ENCODE data around the gene SBNO2.
A peak's percentile ranks its signal among the peaks of the same experiment; 100 is the strongest.

SBNO2 gene

GRCh38 chr19:1219786-1220476 is 45.9 kb upstream of the SBNO2 start:
- no peak overlapping the region for H3K4me3 ChIP-seq (ENCODE audit: low read length)
- DNase-seq (ENCODE audit: low read depth) = no peak
- TF ChIP-seq, protein P1, sequence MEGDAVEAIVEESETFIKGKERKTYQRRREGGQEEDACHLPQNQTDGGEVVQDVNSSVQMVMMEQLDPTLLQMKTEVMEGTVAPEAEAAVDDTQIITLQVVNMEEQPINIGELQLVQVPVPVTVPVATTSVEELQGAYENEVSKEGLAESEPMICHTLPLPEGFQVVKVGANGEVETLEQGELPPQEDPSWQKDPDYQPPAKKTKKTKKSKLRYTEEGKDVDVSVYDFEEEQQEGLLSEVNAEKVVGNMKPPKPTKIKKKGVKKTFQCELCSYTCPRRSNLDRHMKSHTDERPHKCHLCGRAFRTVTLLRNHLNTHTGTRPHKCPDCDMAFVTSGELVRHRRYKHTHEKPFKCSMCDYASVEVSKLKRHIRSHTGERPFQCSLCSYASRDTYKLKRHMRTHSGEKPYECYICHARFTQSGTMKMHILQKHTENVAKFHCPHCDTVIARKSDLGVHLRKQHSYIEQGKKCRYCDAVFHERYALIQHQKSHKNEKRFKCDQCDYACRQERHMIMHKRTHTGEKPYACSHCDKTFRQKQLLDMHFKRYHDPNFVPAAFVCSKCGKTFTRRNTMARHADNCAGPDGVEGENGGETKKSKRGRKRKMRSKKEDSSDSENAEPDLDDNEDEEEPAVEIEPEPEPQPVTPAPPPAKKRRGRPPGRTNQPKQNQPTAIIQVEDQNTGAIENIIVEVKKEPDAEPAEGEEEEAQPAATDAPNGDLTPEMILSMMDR (conservative IDR thresholded peaks at IDR 0.05; ENCODE audit: low read depth, low read length) = no peak

DNA sequence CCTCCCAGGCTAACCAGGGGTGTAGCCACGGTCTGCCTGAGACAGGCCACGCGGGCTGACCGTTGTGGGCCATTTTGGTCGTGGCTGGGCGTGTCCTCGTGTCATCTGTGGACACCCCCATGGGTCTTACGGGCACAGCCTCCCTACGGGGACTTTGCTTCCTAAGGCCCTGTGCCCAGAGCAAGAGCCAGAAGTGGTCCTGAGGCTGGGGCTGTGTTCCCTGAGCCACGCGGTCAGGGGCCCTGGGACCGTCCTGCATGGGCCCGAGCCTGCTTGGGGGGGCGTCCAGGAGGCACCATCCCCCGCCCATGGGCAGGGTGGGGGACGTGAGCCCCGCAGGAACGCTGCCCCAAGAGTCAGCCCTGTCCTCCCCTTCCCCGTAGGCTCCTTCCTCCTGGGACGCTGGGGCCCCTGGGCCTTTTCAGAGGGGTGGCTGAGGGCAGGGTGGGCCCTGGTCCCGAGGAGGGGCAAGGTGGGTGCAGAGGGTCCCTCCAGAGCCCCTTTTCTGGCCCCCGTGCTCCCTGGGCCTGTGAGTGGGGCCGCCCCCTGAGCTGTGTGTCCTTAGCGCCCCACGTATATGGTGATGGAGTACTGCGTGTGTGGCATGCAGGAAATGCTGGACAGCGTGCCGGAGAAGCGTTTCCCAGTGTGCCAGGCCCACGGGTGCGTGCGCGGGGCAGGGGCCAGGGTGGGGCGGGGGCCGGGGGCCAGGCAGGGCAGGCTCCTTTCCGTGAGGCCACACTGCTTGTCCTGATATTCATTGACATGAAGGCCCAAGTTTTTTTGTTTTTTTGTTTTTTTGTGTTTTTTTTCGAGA is 44.9 kb upstream of the SBNO2 start:
- DNase-seq (ENCODE audit: low read depth) = no peak
- no peak overlapping the region for H3K4me3 ChIP-seq (ENCODE audit: low read length)
- TF ChIP-seq, protein P1 (conservative IDR thresholded peaks at IDR 0.05; ENCODE audit: low read depth, low read length) = no peak

GRCh38 chr19:1217366-1217765 is 43.3 kb upstream of the SBNO2 start:
- no peak for DNase-seq (ENCODE audit: low read depth)
- H3K4me3 ChIP-seq (ENCODE audit: low read length) = no peak overlapping the region
- TF ChIP-seq, protein P1 (conservative IDR thresholded peaks at IDR 0.05; ENCODE audit: low read depth, low read length) = no peak

DNA sequence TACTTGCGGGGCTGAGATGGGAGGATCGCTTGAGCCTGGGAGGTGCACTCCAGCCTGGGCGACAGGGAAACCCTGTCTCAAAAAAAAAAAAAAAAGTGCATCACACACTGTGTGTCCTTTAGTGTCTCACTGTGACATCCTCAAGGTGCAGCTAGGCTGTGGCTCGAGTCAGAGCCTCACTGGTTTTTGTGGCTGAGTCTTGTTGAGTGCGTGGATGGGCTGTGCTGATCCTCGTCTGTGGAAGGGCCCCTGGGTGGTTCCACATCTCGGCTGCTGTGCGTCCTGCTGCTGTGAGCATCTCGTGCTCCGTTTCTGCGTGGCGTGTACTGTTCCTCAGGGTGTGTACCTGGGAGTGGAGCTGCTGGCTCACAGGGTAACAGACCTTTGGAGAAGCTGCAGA is 42.7 kb upstream of the SBNO2 start:
- TF ChIP-seq, protein P1 (conservative IDR thresholded peaks at IDR 0.05; ENCODE audit: low read depth, low read length) = no peak
- H3K4me3 ChIP-seq (ENCODE audit: low read length) = no peak overlapping the region
- no peak for DNase-seq (ENCODE audit: low read depth)

GRCh38 chr19:1214862-1215731 is 41.0 kb upstream of the SBNO2 start:
- DNase-seq (ENCODE audit: low read depth) = peak; percentile 50
- no peak overlapping the region for H3K4me3 ChIP-seq (ENCODE audit: low read length)
- TF ChIP-seq, protein P1 (conservative IDR thresholded peaks at IDR 0.05; ENCODE audit: low read depth, low read length) = peak; percentile 27

DNA sequence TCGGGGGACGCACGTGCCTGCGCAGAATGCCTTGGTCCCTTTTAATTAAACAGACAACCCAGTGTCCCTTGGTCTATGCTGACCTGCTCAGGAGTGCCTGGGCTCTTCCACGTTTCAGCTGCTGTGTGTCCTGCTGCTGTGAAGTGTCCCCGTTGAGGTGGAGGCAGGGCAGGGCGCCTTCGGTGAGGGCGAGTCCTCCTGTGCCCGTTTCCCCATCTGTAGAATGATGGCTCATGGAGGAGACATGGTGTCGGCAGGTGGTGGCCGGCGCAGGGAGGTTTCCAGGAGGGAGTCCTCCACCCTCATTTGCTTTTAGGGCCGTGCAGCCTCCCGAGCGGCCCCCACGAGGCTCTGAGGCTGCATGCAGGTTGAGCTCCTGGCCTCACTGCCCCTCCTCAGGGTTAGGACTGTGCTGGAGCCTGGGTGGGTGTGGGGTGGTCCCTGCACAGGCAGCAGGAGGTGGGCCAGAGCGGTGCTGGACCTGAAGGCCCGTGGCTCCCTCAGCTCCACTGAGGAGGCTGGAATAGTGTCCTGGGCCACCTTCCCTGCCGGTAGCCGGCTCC is 40.3 kb upstream of the SBNO2 start:
- DNase-seq (ENCODE audit: low read depth) = no peak
- TF ChIP-seq, protein P1 (conservative IDR thresholded peaks at IDR 0.05; ENCODE audit: low read depth, low read length) = no peak
- H3K4me3 ChIP-seq (ENCODE audit: low read length) = no peak overlapping the region

Data from retinal pigment epithelial cell (primary cell).